Activated naive CD8-positive, alpha-beta T cell treated with anti-CD3 and anti-CD28 coated beads, Interleukin-2, amount 10 ng/mL, durations not matched to agents 7 days and 5 days (primary cell): ENCODE results near the gene POU2F1. TPM values are rescaled to one million over a fixed set of nuclear protein-coding genes. Genes with fewer than 3 reads are reported as not detected.

Experiments used
- ATAC-seq: fragments of 150-1000 bp; cut with Tn5 transposase; one replicate; pipeline ENCODE4 v1.10.0; 2021; ENCODE audit warnings: low read depth, moderate library complexity
- POLR2A ChIA-PET: fragments of 350-600 bp; sonication (Branson Sonifier 250); formaldehyde crosslinking; loops from one replicate; lab custom pipeline; 2021; ENCODE audit warnings: antibody characterized with exemption; lab: Charles Lee
- DNase-seq: peaks from one replicate; pipeline ENCODE4 v3.0.0; 2021
- H3K27ac Mint-ChIP-seq: one replicate; pipeline ENCODE4 v1.8.0; 2022; ENCODE audit warnings: mild to moderate bottlenecking, mixed read lengths
- H3K27me3 Mint-ChIP-seq: one replicate; pipeline ENCODE4 v1.8.0; 2022; ENCODE audit warnings: mild to moderate bottlenecking, moderate library complexity, mixed read lengths
- H3K36me3 Mint-ChIP-seq: one replicate; pipeline ENCODE4 v1.8.0; 2021; ENCODE audit warnings: mild to moderate bottlenecking, mixed read lengths
- H3K4me1 Mint-ChIP-seq: one replicate; pipeline ENCODE4 v1.8.0; 2021; ENCODE audit warnings: mixed read lengths
- H3K4me3 Mint-ChIP-seq: one replicate; pipeline ENCODE4 v1.8.0; 2022; ENCODE audit warnings: mild to moderate bottlenecking, moderate library complexity, mixed read lengths
- H3K9me3 Mint-ChIP-seq: one replicate; pipeline ENCODE4 v1.8.0; 2021; ENCODE audit warnings: mixed read lengths
- total RNA-seq, 2 experiments: library from RNA; stranded (reverse); gene quantifications; one replicate each; pipeline ENCODE4 v1.2.3, GENCODE V29; 2021

POU2F1 gene
- total RNA-seq, 2 experiments from 2014 or later, result 25.6 to 28.0 TPM

DNA sequence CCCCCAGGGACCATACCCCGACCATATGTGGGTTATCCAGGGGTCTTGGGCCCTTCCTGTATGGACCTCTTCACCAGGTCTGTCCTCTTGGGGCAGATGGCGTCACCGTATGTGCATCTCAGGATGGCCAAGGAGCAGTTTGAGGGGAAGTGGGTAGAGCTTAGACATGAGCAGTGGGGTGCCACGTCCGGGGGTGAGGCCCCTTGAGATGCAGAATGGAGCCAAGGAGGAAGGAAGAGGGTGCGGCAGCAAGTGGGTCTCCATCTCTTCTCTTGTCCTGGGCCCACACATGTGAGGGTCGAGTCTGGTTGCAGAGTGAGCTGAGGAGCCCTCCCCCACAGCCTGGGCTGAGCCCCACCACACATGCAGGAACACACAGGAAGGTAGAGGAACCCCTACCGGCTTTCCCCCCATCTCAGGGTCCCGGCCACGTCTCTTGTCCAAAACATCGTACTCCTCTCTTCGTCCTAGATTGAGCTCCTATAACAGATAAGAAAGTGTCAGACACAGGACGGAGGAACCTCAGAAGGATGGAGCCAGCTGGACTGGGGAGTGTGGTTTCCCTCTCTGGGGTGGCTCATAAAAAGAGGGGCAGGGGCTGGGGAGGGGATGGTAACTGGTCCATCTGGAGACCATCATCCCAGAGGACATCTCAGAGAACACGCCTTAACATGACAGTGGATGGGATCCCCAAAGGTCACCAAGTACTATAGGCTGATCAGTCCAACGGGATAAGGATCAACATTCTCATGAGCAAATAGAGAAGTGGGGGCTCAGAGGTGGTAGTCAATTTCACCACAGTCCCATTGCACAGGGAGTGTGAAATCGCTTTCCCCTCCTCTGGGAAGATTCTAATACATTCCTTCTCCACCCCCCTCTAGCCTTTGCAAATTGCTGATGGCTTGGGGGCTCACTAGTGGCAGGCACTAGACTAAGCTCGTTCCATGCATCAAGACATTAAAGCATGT, 217.8 kb downstream of the POU2F1 start:
- DNase-seq, result peak; percentile 58
- Mint-ChIP-seq H3K9me3 (no peaks in the 10 kb centered on the region), H3K4me1 (peaks cover 68% of the 10 kb centered on the region), H3K36me3 (peaks cover 53% of the 10 kb centered on the region), H3K27me3 (no peaks in the 10 kb centered on the region), H3K4me3 (peak overlapping the region; percentile 72), H3K27ac (peak overlapping the region; percentile 88)
- ATAC-seq, result peak; percentile 63
- POLR2A ChIA-PET, result interaction anchor here (0.7 to 3.0 kb wide), 11 partner anchors 9 to 218 kb away, joined by 3 to 21 read pairs (median 4); partner anchors contain the start of gene CD247

DNA sequence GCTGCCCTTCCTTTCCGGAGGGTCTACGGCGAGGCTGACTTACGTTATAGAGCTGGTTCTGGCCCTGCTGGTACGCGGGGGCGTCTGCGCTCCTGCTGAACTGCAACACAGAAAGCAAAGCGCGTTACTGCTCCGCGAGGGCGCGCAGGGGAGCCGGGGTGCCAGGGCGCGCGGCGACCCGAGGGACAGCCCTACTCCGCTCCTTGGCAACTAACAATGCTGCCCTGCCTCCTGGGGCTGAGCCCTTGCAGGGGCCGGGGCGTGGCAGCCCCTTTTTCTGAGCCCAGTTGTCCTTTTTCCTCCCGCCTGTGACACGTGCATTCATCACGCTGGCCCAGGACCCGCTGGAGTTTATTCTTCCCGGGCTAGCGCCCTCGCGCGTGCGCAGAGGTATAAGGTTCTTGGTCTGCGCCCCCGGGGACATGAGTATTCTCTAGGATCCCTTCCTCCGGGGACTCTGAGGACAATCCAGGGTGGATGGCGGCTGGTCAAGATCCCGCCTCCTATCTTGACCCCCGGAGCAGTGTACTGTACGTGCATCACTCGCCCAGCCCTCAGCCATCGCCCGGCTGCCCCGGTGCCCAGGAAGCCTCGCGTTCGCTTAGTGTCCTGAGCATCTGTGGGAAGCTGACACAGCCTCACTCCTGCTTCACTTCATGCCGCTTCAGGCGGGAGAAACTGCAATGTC, 218.8 kb downstream of the POU2F1 start:
- DNase-seq, result peak; percentile 60
- H3K36me3 Mint-ChIP-seq, result peaks cover 53% of the 10 kb centered on the region
- peak; percentile 17 for ATAC-seq
- peaks cover 72% of the 10 kb centered on the region for H3K4me1 Mint-ChIP-seq
- H3K4me3 Mint-ChIP-seq, result peak overlapping the region; percentile 72
- peak overlapping the region; percentile 88 for H3K27ac Mint-ChIP-seq
- POLR2A ChIA-PET, result interaction anchor here (1.2 to 3.0 kb wide), 5 partner anchors 12 to 217 kb away, joined by 3 to 21 read pairs (median 4); partner anchors contain the start of gene CD247
- H3K27me3 Mint-ChIP-seq, result no peaks in the 10 kb centered on the region
- H3K9me3 Mint-ChIP-seq, result no peaks in the 10 kb centered on the region

DNA sequence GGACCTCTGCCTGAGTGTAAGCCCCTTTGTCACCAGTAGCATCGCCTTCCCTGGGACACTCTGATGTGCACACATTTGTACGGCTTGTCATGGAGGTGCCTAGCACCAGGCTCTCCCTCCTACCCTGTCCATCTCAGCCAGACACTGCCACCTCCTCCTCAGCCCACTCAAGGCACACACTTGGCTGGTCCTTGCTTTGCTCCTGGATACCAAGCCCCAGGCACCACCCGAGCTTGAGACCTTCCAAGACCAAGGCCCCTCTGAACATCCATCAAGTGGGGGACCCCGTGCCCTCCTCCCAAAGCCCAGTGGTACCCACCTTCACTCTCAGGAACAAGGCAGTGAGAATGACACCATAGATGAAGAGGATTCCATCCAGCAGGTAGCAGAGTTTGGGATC, 219.7 kb downstream of the POU2F1 start:
- Mint-ChIP-seq H3K36me3 (peaks cover 51% of the 10 kb centered on the region), H3K27ac (peak overlapping the region; percentile 88), H3K4me3 (peak overlapping the region; percentile 33), H3K4me1 (peaks cover 74% of the 10 kb centered on the region), H3K9me3 (no peaks in the 10 kb centered on the region), H3K27me3 (no peaks in the 10 kb centered on the region)
- DNase-seq (no peak), ATAC-seq (no peak)
- POLR2A ChIA-PET, result interaction anchor here (1.2 to 2.0 kb wide), 3 partner anchors 14 to 218 kb away, joined by 3 to 8 read pairs (median 7); partner anchors contain the start of gene CD247

- POLR2A ChIA-PET, result interaction anchor here (1.2 to 2.0 kb wide), 3 partner anchors 14 to 218 kb away, joined by 3 to 8 read pairs (median 7); partner anchors contain the start of gene CD247
- peaks cover 74% of the 10 kb centered on the region for H3K4me1 Mint-ChIP-seq
- H3K9me3 Mint-ChIP-seq, result no peaks in the 10 kb centered on the region
- peaks cover 49% of the 10 kb centered on the region for H3K36me3 Mint-ChIP-seq
- peak overlapping the region; percentile 88 for H3K27ac Mint-ChIP-seq
- H3K27me3 Mint-ChIP-seq, result no peaks in the 10 kb centered on the region
- H3K4me3 Mint-ChIP-seq, result no peak overlapping the region
- no peak for ATAC-seq
- no peak for DNase-seq
Observed at GRCh38 chr1:167440776-167441175, 220.1 kb downstream of the POU2F1 start.

- Mint-ChIP-seq H3K27ac (peak overlapping the region; percentile 14), H3K27me3 (no peaks in the 10 kb centered on the region), H3K36me3 (peaks cover 45% of the 10 kb centered on the region), H3K4me1 (peaks cover 74% of the 10 kb centered on the region), H3K9me3 (no peaks in the 10 kb centered on the region), H3K4me3 (no peak overlapping the region)
- POLR2A ChIA-PET, result interaction anchor here (1.9 to 2.0 kb wide), 2 partner anchors 13 to 77 kb away, joined by 7 to 8 read pairs; partner anchors contain the start of gene CD247
- no peak for ATAC-seq
- no peak for DNase-seq
Observed at GRCh38 chr1:167441222-167441621, 220.5 kb downstream of the POU2F1 start.

DNA sequence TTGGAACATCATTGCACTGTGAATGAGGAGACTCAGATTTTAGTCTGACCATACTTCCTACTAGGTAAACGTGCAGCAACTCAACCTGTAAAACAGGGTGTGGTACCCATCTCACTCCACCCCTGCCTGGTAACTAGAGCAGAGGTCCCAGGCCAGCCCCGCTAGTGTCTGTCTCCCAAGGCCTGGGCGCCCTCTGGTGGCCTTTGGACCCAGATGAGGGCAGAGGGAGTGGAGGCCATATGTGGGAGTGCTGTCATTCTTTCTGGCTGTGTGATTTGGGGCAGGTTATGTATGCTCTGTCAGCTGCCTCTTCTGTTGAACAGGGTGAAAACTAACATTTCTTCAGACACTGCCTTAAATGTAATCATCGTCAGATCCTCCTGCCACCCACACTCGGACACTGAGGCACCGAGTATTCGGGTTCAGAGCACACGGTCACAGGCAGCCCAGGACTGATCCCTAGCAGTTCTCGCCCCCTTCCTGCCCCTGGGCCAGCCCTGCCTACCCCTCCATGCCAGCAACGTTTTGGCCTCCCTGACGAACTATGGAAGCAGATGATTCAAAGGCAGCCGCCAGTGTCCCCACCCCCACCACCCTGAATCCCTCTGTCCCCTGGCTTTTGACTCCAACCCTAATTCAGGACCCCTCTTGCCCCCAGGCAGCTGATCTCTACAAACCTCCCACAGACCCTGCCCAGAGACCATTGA, 221.6 kb downstream of the POU2F1 start:
- Mint-ChIP-seq H3K9me3 (no peaks in the 10 kb centered on the region), H3K36me3 (peaks cover 36% of the 10 kb centered on the region), H3K4me3 (no peak overlapping the region), H3K27ac (peak overlapping the region; percentile 81), H3K27me3 (no peaks in the 10 kb centered on the region), H3K4me1 (peaks cover 74% of the 10 kb centered on the region)
- ATAC-seq (peak; percentile 74), DNase-seq (peak; percentile 77)
- POLR2A ChIA-PET, result interaction anchor here (1.9 kb wide), 1 partner anchor 76 kb away, joined by 7 read pairs; the partner anchor contains the start of gene CD247

DNA sequence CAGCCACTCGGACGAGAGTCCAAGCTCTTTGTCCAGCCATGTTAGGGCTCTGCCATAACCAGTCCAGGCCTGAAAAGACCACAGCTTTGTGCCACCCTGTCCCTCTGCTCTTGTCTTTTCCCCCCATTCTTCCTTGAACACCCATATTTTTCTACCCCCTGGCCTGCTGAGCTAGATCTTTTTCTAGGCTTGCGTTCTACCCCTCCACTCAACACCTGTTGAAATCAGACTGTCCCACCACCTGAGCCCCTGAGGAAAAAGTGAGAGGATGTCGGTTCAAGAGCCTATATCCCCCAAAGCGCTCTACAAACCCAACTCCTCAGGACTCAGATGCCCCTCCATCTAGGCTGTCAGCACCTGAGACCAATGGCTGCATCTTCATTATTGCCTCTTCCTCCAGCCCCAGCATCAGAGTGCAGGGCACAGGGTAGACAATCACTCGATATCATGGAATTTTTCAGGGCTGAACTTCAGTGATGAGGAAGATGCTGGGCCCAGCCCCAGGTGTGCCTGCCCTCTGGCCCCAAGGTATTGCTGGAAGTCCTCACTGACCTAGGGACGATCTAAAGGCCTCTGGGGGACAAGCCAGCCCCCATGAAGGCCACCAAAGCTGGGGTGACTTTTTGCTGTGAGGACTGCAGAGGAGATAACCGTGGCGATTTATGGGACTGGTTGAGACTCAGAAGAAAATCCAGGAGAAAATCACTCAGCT, 222.3 kb downstream of the POU2F1 start:
- peak overlapping the region; percentile 81 for H3K27ac Mint-ChIP-seq
- no peak for ATAC-seq
- DNase-seq, result no peak
- H3K4me1 Mint-ChIP-seq, result peaks cover 74% of the 10 kb centered on the region
- H3K36me3 Mint-ChIP-seq, result peaks cover 33% of the 10 kb centered on the region
- H3K27me3 Mint-ChIP-seq, result no peaks in the 10 kb centered on the region
- H3K4me3 Mint-ChIP-seq, result no peak overlapping the region
- POLR2A ChIA-PET, result interaction anchor here (1.1 kb wide), 1 partner anchor 12 kb away, joined by 7 read pairs; no protein-coding TSS in a partner anchor
- no peaks in the 10 kb centered on the region for H3K9me3 Mint-ChIP-seq

- POLR2A ChIA-PET, result interaction anchor here (1.1 kb wide), 1 partner anchor 12 kb away, joined by 7 read pairs; no protein-coding TSS in a partner anchor
- H3K4me3 Mint-ChIP-seq, result no peak overlapping the region
- H3K4me1 Mint-ChIP-seq, result peaks cover 72% of the 10 kb centered on the region
- H3K9me3 Mint-ChIP-seq, result no peaks in the 10 kb centered on the region
- DNase-seq (no peak), ATAC-seq (no peak)
- H3K36me3 Mint-ChIP-seq, result peaks cover 27% of the 10 kb centered on the region
- H3K27ac Mint-ChIP-seq, result peak overlapping the region; percentile 10
- H3K27me3 Mint-ChIP-seq, result no peaks in the 10 kb centered on the region
Observed at GRCh38 chr1:167443757-167444156, 223.1 kb downstream of the POU2F1 start.

DNA sequence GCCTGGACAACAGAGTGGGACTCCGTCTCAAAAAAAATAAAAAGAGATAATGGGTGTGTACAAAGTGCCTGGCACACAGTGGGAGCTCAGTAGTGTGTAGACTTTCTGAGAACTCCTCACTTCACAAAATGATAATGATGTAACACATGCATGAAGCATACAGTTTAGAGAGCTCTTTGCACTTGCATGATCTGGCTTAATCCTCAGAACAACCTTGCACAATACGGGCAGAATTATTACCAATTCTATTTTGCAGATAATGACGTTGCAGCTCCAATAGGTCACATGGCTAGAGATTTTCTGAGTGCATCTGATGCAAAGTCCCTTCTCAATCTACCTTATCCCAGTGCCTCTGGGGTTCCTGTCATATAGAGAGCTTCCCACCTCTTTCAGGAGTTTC, 226.3 kb downstream of the POU2F1 start:
- POLR2A ChIA-PET, result interaction anchor here (1.0 to 2.7 kb wide), 10 partner anchors 9 to 226 kb away, joined by 3 to 30 read pairs (median 8); partner anchors contain the start of genes CD247 and POU2F1
- H3K27me3 Mint-ChIP-seq, result no peaks in the 10 kb centered on the region
- H3K36me3 Mint-ChIP-seq, result peaks cover 16% of the 10 kb centered on the region
- H3K9me3 Mint-ChIP-seq, result no peaks in the 10 kb centered on the region
- H3K27ac Mint-ChIP-seq, result peak overlapping the region; percentile 95
- H3K4me1 Mint-ChIP-seq, result peaks cover 65% of the 10 kb centered on the region
- no peak for ATAC-seq
- DNase-seq, result no peak
- H3K4me3 Mint-ChIP-seq, result peak overlapping the region; percentile 79

DNA sequence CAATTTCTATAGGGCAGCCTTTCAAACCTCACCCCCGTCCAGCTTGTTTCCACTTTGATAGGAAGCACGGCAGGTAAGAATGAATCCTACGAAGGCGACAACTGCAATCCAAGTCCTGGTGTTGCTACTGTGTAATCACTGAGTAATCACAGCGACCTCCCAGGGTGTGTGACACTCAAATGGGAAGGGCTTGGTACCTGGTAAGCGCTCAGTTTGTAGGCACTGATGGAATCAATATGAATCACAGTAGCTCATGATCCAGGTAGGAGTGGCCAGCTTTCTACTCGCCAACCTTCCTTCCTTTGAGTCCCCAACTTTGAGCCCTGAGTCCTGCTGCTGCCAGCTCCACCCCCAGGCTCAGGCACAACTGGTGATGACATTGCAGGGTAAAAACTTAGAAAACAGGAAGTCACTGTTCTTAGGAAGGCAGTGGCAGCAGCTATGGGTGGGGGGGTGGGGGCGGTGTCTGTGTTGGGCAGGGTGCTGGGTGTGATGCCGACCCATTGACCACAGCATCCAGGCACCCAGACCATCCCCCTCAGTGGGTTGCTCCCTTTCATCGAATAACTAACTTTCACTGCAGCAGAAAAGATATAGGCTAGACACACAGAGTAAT, 226.9 kb downstream of the POU2F1 start:
- H3K27ac Mint-ChIP-seq, result peak overlapping the region; percentile 95
- no peaks in the 10 kb centered on the region for H3K9me3 Mint-ChIP-seq
- H3K36me3 Mint-ChIP-seq, result peaks cover 14% of the 10 kb centered on the region
- no peaks in the 10 kb centered on the region for H3K27me3 Mint-ChIP-seq
- peak overlapping the region; percentile 79 for H3K4me3 Mint-ChIP-seq
- ATAC-seq, result peak; percentile 87
- peaks cover 65% of the 10 kb centered on the region for H3K4me1 Mint-ChIP-seq
- peak; percentile 62 for DNase-seq
- POLR2A ChIA-PET, result interaction anchor here (1.0 to 2.7 kb wide), 11 partner anchors 9 to 227 kb away, joined by 3 to 30 read pairs (median 8); partner anchors contain the start of genes CD247 and POU2F1

DNA sequence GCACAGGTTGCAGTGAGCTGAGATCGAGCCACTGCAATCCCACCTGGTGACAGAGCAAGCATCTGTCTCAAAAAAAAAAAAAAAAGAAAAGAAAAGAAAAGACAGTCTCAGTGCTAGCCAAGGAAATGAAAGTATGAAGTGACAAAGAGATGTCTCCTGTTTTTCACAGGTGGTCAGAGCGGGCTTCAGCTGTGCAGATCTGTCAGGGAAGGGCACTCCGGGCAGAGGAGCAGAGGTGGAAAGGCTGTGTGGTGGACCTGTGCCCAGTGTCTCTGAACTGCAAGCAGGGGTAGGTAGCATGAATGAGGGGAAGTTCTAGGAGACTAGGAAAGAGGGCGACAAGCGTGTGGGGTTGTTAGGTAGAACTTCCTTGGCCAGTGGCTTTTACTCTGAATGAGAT, 230.2 kb downstream of the POU2F1 start:
- ATAC-seq (peak; percentile 12), DNase-seq (no peak)
- peaks cover 57% of the 10 kb centered on the region for H3K4me1 Mint-ChIP-seq
- no peaks in the 10 kb centered on the region for H3K27me3 Mint-ChIP-seq
- H3K4me3 Mint-ChIP-seq, result peak overlapping the region; percentile 92
- peaks cover 9% of the 10 kb centered on the region for H3K36me3 Mint-ChIP-seq
- no peaks in the 10 kb centered on the region for H3K9me3 Mint-ChIP-seq
- peak overlapping the region; percentile 99 for H3K27ac Mint-ChIP-seq
- POLR2A ChIA-PET, result interaction anchor here (0.9 to 9.0 kb wide), 4 partner anchors 13 to 66 kb away, joined by 3 to 63 read pairs (median 6); partner anchors contain the start of gene CD247
